Thymus (tissue), 11 donors: ENCODE results near the gene MCF2L2. TPM values are rescaled to one million over a fixed set of nuclear protein-coding genes. Genes with fewer than 3 reads are reported as not detected.

Source experiments
- DNase-seq, 9 donors: peaks; one replicate each; pipeline ENCODE4 v3.0.0-alpha.2; 2013; ENCODE audit warnings: low spot score in 9 of 9, low read depth in 6 of 9, missing footprints in 1 of 9
- H3K27ac ChIP-seq, 2 donors: one replicate each; pipeline ENCODE4 v1.5.1; 2013; ENCODE audit warnings: control low read depth in 1 of 2, low read depth in 1 of 2, low read length in 1 of 2, mild to moderate bottlenecking in 1 of 2, moderate library complexity in 1 of 2
- H3K27me3 ChIP-seq, 2 donors: one replicate each; pipeline ENCODE4 v1.5.1; 2013; ENCODE audit warnings: low read length in 1 of 2; ENCODE audit not compliant: control insufficient read depth in 2 of 2, insufficient read depth in 1 of 2
- H3K36me3 ChIP-seq, 2 donors: one replicate each; pipeline ENCODE4 v1.5.1; 2013; ENCODE audit warnings: low read length in 1 of 2, mild to moderate bottlenecking in 1 of 2, moderate library complexity in 1 of 2; ENCODE audit not compliant: control insufficient read depth in 2 of 2, insufficient read depth in 2 of 2
- H3K4me1 ChIP-seq, 2 donors: one replicate each; pipeline ENCODE4 v1.5.1; 2013; ENCODE audit warnings: low read length in 2 of 2; ENCODE audit not compliant: control insufficient read depth in 2 of 2, insufficient read depth in 2 of 2
- H3K4me3 ChIP-seq, 2 donors: one replicate each; pipeline ENCODE4 v1.5.1; 2013; ENCODE audit warnings: low read length in 2 of 2, control low read depth in 1 of 2, mild to moderate bottlenecking in 1 of 2
- H3K9me3 ChIP-seq, 2 donors: one replicate each; pipeline ENCODE4 v1.5.1; 2013; ENCODE audit warnings: low read length in 1 of 2, mild to moderate bottlenecking in 1 of 2; ENCODE audit not compliant: control insufficient read depth in 2 of 2, insufficient read depth in 1 of 2
- whole genome bisulfite sequencing: extraction: QIAGEN DNeasy Blood & Tissue Kit; methylation state at CpG from one replicate; pipeline ENCODE4 v1.1.7; 2013; 5-methylcytosine and 5-hydroxymethylcytosine counted together
- polyA plus RNA-seq: library from polyadenylated mRNA; stranded (reverse); fragments of 200-250 nt; gene quantifications from one replicate; pipeline ENCODE4 v1.2.3, GENCODE V29; 2013
- total RNA-seq: library from RNA; stranded (reverse); fragments of 120-200 nt; gene quantifications from one replicate; pipeline ENCODE4 v1.2.4, GENCODE V29; 2013
- donor health status: healthy.

MCF2L2 gene
- total and polyA plus RNA-seq, 2 donors, result 1.0 to 1.1 TPM

DNA sequence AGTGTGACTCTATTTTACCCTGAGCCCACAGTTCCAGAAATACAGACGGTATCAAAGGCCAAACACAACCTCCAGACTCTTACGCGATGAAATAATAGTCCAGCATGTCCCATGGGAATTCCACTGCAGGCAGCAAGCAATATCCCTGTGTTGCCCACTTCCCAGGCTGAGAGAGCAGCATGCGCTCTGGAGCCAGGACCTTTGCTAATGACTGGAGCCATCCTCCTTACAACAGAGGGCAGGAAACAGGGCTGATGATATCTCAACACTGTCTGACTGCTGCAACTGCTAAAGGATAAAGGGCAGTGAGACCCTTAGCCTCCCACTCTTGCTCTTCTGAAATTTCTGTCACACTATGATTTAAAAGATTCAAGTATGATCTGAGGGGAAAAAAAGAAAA lies 34.8 kb downstream of the MCF2L2 start:
- Histone ChIP-seq H3K27me3 (no peaks in the 10 kb centered on the region), H3K4me3 (no peak overlapping the region), H3K4me1 (peaks cover 8 to 16% of the 10 kb centered on the region in 2 donors), H3K27ac (no peak overlapping the region), H3K36me3 (no peaks in the 10 kb centered on the region), H3K9me3 (no peaks in the 10 kb centered on the region)
- WGBS, result 97% methylated on average over 4 of the region's 4 CpGs
- DNase-seq, result no peak

GRCh38 chr3:183392186-183393034 lies 36.0 kb downstream of the MCF2L2 start:
- 92% methylated on average over 12 of the region's 12 CpGs for WGBS
- H3K27ac ChIP-seq, result no peak overlapping the region
- H3K4me3 ChIP-seq, result no peak overlapping the region
- H3K27me3 ChIP-seq, result no peaks in the 10 kb centered on the region
- H3K4me1 ChIP-seq, result peaks cover 8 to 16% of the 10 kb centered on the region in 2 donors
- no peak for DNase-seq
- no peaks in the 10 kb centered on the region for H3K9me3 ChIP-seq
- no peaks in the 10 kb centered on the region for H3K36me3 ChIP-seq

DNA sequence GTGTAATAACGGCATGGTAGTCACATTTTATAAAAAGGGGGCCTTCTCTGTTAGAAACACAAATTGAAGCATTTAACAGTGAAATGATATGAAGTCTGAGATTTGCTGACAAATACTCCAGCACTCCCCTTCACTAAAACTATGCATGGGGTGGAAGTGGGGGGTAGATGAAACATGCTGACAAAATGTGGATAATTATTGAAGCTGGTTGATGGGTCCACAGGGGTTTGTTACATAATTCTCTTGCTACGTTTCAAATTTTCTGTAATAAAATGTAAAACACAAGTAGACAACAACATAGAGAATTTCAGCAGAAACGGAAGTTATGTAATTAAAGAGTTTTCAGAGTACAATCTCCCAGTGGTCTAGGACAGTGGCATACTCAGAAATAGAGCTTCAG lies 37.0 kb downstream of the MCF2L2 start:
- H3K9me3 ChIP-seq, result no peaks in the 10 kb centered on the region
- no peak for DNase-seq
- H3K4me3 ChIP-seq, result no peak overlapping the region
- H3K36me3 ChIP-seq, result no peaks in the 10 kb centered on the region
- peaks cover 8 to 16% of the 10 kb centered on the region in 2 donors for H3K4me1 ChIP-seq
- no peak overlapping the region for H3K27ac ChIP-seq
- no peaks in the 10 kb centered on the region for H3K27me3 ChIP-seq
- WGBS, result over 99% methylated on average over 3 of the region's 3 CpGs

DNA sequence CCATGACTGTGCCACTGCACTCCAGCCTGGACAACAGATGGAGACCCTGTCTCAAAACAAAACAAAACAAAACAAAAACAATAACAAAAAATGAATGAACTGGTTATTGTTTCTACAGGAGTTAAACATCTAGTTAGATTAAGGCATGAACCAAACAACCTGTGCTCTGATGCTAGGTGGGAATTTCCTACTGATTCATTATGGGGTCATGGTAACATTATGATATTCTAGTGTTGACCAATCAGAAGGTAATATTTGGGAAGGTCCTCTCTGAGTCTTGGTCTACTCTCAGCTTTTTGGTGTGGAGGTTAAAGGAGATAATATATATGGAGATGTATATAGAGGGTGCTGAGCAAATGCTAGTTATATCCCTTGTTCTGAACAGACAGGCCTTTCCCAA lies 37.6 kb downstream of the MCF2L2 start:
- H3K4me3 ChIP-seq, result no peak overlapping the region
- peaks cover 8 to 16% of the 10 kb centered on the region in 2 donors for H3K4me1 ChIP-seq
- no peaks in the 10 kb centered on the region for H3K27me3 ChIP-seq
- DNase-seq, result no peak
- no peaks in the 10 kb centered on the region for H3K36me3 ChIP-seq
- no peaks in the 10 kb centered on the region for H3K9me3 ChIP-seq
- H3K27ac ChIP-seq, result no peak overlapping the region

DNA sequence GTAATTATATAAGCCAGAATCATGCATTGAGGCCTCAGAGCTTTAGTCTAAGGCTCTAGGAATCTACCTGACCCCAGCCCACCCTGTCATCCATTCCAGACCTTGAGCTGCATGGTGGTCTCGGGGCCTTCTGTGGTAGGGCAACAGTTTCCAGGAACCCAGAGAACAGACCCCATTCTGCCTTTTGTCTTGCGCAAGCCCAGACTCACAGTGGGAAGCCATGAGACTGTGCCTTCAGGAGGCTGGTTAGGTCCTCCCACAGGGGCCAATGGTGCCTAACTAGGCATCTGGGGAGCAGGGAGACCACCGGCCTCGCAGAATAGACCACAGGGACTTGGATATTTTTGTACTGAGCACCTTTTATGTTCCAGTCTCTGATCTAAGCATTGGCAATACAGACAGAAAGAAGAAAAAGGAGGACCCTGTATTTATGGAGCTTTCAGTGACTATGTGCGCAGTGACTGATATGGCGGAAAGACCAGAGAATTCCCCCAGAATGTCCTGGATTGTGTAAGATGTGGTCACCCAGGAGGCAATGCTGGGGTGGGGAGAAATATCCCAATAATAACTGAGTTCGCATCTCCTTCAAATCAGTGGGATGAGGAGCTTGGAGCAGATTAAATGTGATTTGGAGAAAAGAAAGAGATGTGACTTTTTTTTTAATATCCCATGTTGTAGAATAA lies 40.1 kb downstream of the MCF2L2 start:
- H3K27ac ChIP-seq, result no peak overlapping the region
- H3K9me3 ChIP-seq, result no peaks in the 10 kb centered on the region
- no peaks in the 10 kb centered on the region for H3K27me3 ChIP-seq
- 98% methylated on average over 7 of the region's 7 CpGs for WGBS
- DNase-seq, result no peak
- H3K36me3 ChIP-seq, result no peaks in the 10 kb centered on the region
- H3K4me1 ChIP-seq, result peaks cover 8 to 16% of the 10 kb centered on the region in 2 donors
- H3K4me3 ChIP-seq, result no peak overlapping the region

- Histone ChIP-seq H3K36me3 (no peaks in the 10 kb centered on the region), H3K27ac (no peak overlapping the region), H3K27me3 (no peaks in the 10 kb centered on the region), H3K4me3 (no peak overlapping the region), H3K9me3 (no peaks in the 10 kb centered on the region), H3K4me1 (peaks cover 8 to 15% of the 10 kb centered on the region in 2 donors)
- no peak for DNase-seq
- WGBS, result 98% methylated on average over 4 of the region's 4 CpGs
Observed at GRCh38 chr3:183387797-183388196, 40.6 kb downstream of the MCF2L2 start.

DNA sequence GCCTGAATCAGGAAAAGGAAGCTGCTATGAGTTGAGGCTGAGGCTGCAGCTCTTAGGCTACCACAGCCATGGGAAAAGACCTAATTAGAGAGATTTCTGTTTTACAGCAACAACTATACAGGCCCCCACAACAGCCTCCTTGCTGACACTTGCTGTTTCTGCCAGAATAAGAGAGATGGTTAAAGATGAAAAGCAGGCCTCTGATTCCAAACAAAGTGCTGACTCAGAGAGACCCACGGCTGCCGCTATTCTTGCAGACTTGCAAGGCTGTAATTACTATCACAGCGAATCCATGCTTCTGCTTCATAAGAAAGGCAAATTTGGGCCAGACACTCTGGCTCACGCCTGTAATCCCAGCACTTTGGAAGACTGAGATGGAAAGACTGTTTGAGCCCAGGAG lies 41.8 kb downstream of the MCF2L2 start:
- H3K9me3 ChIP-seq, result no peaks in the 10 kb centered on the region
- H3K36me3 ChIP-seq, result no peaks in the 10 kb centered on the region
- H3K27ac ChIP-seq, result no peak overlapping the region
- 98% methylated on average over 4 of the region's 4 CpGs for WGBS
- H3K4me1 ChIP-seq, result peaks cover 8 to 9% of the 10 kb centered on the region in 2 donors
- H3K4me3 ChIP-seq, result no peak overlapping the region
- DNase-seq, result no peak
- no peaks in the 10 kb centered on the region for H3K27me3 ChIP-seq

DNA sequence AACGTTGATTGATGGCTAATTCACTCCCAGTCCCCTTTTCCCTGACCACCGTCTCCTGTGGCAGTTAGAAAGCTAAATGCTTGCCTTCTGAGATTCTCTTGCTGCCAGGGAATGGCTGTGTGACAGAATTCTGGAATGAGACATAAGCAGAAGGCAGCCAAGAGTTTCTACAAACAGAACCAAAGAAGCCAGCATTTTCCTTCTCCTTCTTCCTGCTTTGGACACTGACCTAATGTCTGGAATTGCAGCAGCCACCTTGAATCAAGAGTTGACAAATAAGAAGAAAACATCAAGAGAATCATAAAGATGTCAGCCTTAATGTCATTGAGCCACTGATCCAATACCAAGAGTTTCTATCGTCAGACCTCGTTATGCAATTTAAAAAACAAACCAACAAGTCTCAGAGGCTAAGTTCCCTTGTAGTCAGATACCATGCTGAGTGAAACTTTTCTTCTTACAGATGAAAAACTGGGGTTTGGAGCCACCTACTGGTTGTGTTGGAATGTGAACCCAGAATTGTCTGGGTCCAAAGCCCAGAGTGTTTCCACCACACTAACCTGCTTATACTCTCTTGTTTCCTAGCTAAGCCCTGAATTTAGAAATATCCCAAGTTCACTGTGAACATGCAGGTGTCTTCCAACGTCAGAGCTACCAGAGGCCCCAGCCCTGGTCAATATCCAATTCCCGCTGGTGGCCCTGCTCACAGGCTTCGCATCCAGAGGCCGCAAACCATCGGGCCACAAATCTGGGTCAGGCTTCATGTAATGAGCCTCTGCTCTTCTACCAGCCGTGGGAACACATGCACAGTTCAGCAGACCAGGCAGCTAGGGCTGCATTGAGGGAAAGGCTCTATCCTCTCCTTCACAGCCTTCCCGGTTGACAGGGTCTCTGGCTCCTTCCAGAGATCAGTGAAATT lies 42.5 kb downstream of the MCF2L2 start:
- Histone ChIP-seq H3K4me3 (no peak overlapping the region), H3K4me1 (peaks cover 8 to 9% of the 10 kb centered on the region in 2 donors), H3K27ac (no peak overlapping the region), H3K36me3 (no peaks in the 10 kb centered on the region), H3K9me3 (no peaks in the 10 kb centered on the region), H3K27me3 (no peaks in the 10 kb centered on the region)
- 74% methylated on average over 11 of the region's 11 CpGs for WGBS
- peak in 8 of 9 donors; percentile 62 to 88 (median 70) for DNase-seq
